ENCODE data around the gene KRTAP5-5.

The KRTAP5-5 gene

GRCh38 chr11:1608363-1608762, 21.2 kb upstream of the KRTAP5-5 start, which contains the start of gene KRTAP5-3:
TSS of gene KRTAP5-3 (minus strand) at chr11:1608463. CDS start at chr11:1608385, 78 bp downstream.
- Histone ChIP-seq H3K36me3 (ENCODE audit: insufficient read depth, low read length) (no peaks in the 10 kb centered on the region), H3K4me3 (ENCODE audit: low read depth in 1 of 2, low read length in 2 of 2) (no peak within 1 kb of the TSS), H3K9me3 (ENCODE audit: insufficient read depth, low read length, severe bottlenecking) (no peaks in the 10 kb centered on the region), H3K4me2 (ENCODE audit: insufficient read depth, low read length) (no peak within 1 kb of the TSS), H2AFZ (ENCODE audit: low read depth, low read length) (no peak within 1 kb of the TSS), H3K27ac (ENCODE audit: low read length) (no peak within 1 kb of the TSS), H3K79me2 (ENCODE audit: insufficient read depth, low read length) (no peaks in the 10 kb centered on the region), H3K4me1 (ENCODE audit: insufficient read depth, low read length) (no peaks in the 10 kb centered on the region), H4K20me1 (ENCODE audit: insufficient read depth, low read length) (no peaks in the 10 kb centered on the region), H3K27me3 (ENCODE audit: insufficient read depth, low read length, poor library complexity) (peaks cover 4% of the 10 kb centered on the region), H3K9ac (ENCODE audit: low read depth, low read length) (no peak within 1 kb of the TSS)
- ATAC-seq (ENCODE audit: insufficient read depth, low read depth) (no peak), DNase-seq (no peak)
- TF ChIP-seq CTCF (IDR thresholded peaks at IDR 0.05; ENCODE audit: borderline replicate concordance, extremely low read depth, low read length, poor library complexity, severe bottlenecking) (no peak), EZH2 (IDR thresholded peaks at IDR 0.05; ENCODE audit: borderline replicate concordance, low read depth, low read length, severe bottlenecking) (no peak)

DNA sequence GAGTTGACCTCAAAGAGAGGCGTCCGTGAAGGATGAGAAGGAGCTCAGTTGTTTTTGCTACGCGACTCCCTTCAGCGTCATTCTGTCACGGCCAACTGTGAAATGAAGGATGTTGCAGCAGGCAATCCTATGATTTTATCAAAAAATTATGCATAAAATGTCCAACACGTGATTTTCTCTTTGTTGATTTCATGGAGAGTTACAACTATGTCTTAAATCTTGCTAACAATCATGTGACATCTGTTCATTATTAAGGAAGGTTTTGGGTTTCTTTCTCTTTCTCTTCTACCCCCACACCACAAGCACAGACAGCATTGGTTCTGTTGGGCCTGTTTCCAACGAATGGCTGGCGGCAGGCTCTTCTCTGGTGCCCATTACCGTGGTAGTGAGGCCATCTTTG, 11.3 kb upstream of the KRTAP5-5 start:
- no peak for DNase-seq
- H3K27ac ChIP-seq (ENCODE audit: low read length), result no peak overlapping the region
- no peaks in the 10 kb centered on the region for H3K4me1 ChIP-seq (ENCODE audit: insufficient read depth, low read length)
- TF ChIP-seq EZH2 (IDR thresholded peaks at IDR 0.05; ENCODE audit: borderline replicate concordance, low read depth, low read length, severe bottlenecking) (no peak), CTCF (IDR thresholded peaks at IDR 0.05; ENCODE audit: borderline replicate concordance, extremely low read depth, low read length, poor library complexity, severe bottlenecking) (no peak)
- no peaks in the 10 kb centered on the region for H3K27me3 ChIP-seq (ENCODE audit: insufficient read depth, low read length, poor library complexity)
- H3K4me3 ChIP-seq (ENCODE audit: low read depth in 1 of 2, low read length in 2 of 2), result no peak overlapping the region
- no peaks in the 10 kb centered on the region for H4K20me1 ChIP-seq (ENCODE audit: insufficient read depth, low read length)
- H3K79me2 ChIP-seq (ENCODE audit: insufficient read depth, low read length), result no peaks in the 10 kb centered on the region
- no peak for ATAC-seq (ENCODE audit: insufficient read depth, low read depth)
- H3K9ac ChIP-seq (ENCODE audit: low read depth, low read length), result no peak overlapping the region
- no peaks in the 10 kb centered on the region for H3K36me3 ChIP-seq (ENCODE audit: insufficient read depth, low read length)
- H2AFZ ChIP-seq (ENCODE audit: low read depth, low read length), result no peak overlapping the region
- H3K9me3 ChIP-seq (ENCODE audit: insufficient read depth, low read length, severe bottlenecking), result no peaks in the 10 kb centered on the region
- no peak overlapping the region for H3K4me2 ChIP-seq (ENCODE audit: insufficient read depth, low read length)

- Histone ChIP-seq H3K4me2 (ENCODE audit: insufficient read depth, low read length) (no peak overlapping the region), H3K27me3 (ENCODE audit: insufficient read depth, low read length, poor library complexity) (no peaks in the 10 kb centered on the region), H3K36me3 (ENCODE audit: insufficient read depth, low read length) (no peaks in the 10 kb centered on the region), H3K79me2 (ENCODE audit: insufficient read depth, low read length) (no peaks in the 10 kb centered on the region), H4K20me1 (ENCODE audit: insufficient read depth, low read length) (no peaks in the 10 kb centered on the region), H3K4me1 (ENCODE audit: insufficient read depth, low read length) (no peaks in the 10 kb centered on the region), H3K27ac (ENCODE audit: low read length) (no peak overlapping the region), H3K9ac (ENCODE audit: low read depth, low read length) (no peak overlapping the region), H3K9me3 (ENCODE audit: insufficient read depth, low read length, severe bottlenecking) (no peaks in the 10 kb centered on the region), H2AFZ (ENCODE audit: low read depth, low read length) (no peak overlapping the region), H3K4me3 (ENCODE audit: low read depth in 1 of 2, low read length in 2 of 2) (no peak overlapping the region)
- DNase-seq (no peak), ATAC-seq (ENCODE audit: insufficient read depth, low read depth) (no peak)
- no peak for TF ChIP-seq EZH2 (IDR thresholded peaks at IDR 0.05; ENCODE audit: borderline replicate concordance, low read depth, low read length, severe bottlenecking)
- no peak for TF ChIP-seq CTCF (IDR thresholded peaks at IDR 0.05; ENCODE audit: borderline replicate concordance, extremely low read depth, low read length, poor library complexity, severe bottlenecking)
Observed at GRCh38 chr11:1619449-1619848, 10.1 kb upstream of the KRTAP5-5 start.

DNA sequence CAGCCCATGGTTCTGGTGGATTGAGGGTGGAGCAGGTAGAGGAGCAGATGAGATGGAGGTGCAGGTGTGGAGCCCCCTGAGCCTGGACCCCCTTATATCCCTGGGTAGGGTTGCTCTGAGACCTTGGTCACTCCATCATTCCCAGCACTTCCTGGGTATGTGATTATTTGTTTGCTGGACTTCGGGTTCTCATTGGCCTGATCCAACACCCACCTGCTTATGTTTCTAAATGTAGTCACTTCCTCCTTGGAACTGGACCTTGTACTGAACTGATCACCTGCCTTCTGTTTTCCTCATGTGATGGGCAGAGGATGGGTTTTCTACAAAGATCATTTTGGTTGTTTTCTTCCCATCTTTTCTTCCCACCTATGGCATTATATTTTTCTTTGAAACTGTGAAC, 7.5 kb upstream of the KRTAP5-5 start, which contains the start of gene KRTAP5-4:
TSS of gene KRTAP5-4 (minus strand) at position 53 of the 400 bp plus-strand sequence. CDS start at position 8, 45 bp downstream.
- H3K79me2 ChIP-seq (ENCODE audit: insufficient read depth, low read length), result no peaks in the 10 kb centered on the region
- TF ChIP-seq EZH2 (IDR thresholded peaks at IDR 0.05; ENCODE audit: borderline replicate concordance, low read depth, low read length, severe bottlenecking) (no peak), CTCF (IDR thresholded peaks at IDR 0.05; ENCODE audit: borderline replicate concordance, extremely low read depth, low read length, poor library complexity, severe bottlenecking) (no peak)
- no peaks in the 10 kb centered on the region for H3K27me3 ChIP-seq (ENCODE audit: insufficient read depth, low read length, poor library complexity)
- H3K9me3 ChIP-seq (ENCODE audit: insufficient read depth, low read length, severe bottlenecking), result no peaks in the 10 kb centered on the region
- no peaks in the 10 kb centered on the region for H3K36me3 ChIP-seq (ENCODE audit: insufficient read depth, low read length)
- H2AFZ ChIP-seq (ENCODE audit: low read depth, low read length), result no peak within 1 kb of the TSS
- H3K27ac ChIP-seq (ENCODE audit: low read length), result no peak within 1 kb of the TSS
- no peak for ATAC-seq (ENCODE audit: insufficient read depth, low read depth)
- no peaks in the 10 kb centered on the region for H4K20me1 ChIP-seq (ENCODE audit: insufficient read depth, low read length)
- H3K9ac ChIP-seq (ENCODE audit: low read depth, low read length), result no peak within 1 kb of the TSS
- H3K4me1 ChIP-seq (ENCODE audit: insufficient read depth, low read length), result no peaks in the 10 kb centered on the region
- H3K4me3 ChIP-seq (ENCODE audit: low read depth in 1 of 2, low read length in 2 of 2), result no peak within 1 kb of the TSS
- DNase-seq, result no peak
- no peak within 1 kb of the TSS for H3K4me2 ChIP-seq (ENCODE audit: insufficient read depth, low read length)
